22Rv1 (cell line): ENCODE measurements around the gene PXYLP1.

Source experiments
- H3K27ac ChIP-seq: fragments of 450-650 bp; 2 replicates; pipeline ENCODE4 v1.5.1; 2017
- ZFX ChIP-seq: fragments of 450-650 bp; IDR thresholded peaks from 2 replicates; pipeline ENCODE4 v1.6.1; 2017; ENCODE audit warnings: antibody characterized with exemption, borderline replicate concordance
- TF ChIP-seq, protein P1 (sequence below): fragments of 450-650 bp; IDR thresholded peaks from 2 replicates; pipeline ENCODE4 v1.5.1; 2017; ENCODE audit warnings: mild to moderate bottlenecking

PXYLP1 gene

DNA sequence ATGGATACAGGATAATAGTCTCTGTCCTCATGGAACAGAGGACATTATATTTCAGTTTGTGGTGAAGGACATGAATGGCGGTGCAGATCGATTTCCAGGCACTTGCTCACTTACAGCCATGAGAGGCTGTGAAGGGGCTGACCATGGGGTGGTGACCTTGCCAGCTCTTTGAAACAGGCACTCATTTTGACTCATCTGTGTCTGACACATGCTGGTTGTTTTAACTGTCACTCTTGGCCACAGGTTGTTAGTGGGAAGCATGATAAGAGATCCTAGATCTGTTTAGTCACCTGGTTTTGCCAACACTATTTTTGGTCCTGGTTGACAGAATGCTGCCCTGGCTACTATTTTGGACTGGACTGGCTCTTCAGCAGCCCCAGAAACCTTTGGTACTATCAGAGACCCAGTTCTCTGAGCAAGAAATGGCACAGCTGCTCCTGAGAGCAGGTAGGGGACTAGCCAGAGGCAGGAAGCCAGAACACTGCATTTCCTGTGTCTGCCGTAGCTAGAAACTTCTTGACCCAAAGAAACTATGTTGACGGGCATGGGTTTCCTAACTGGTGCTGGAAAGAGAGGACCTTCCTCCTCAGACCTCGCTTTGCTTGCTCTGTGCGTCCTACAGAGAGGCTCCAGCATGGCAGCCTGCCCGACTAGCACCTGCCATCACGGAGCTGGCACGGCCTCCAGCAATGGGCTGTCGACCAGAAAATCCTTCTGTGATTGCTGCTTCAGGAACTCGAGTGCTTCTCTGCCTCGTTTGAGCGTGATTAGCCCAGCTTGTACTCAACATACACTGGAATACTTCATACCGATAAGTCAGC lies 6.3 kb downstream of the PXYLP1 start:
- no peak for TF ChIP-seq ZFX
- TF ChIP-seq, protein P1, sequence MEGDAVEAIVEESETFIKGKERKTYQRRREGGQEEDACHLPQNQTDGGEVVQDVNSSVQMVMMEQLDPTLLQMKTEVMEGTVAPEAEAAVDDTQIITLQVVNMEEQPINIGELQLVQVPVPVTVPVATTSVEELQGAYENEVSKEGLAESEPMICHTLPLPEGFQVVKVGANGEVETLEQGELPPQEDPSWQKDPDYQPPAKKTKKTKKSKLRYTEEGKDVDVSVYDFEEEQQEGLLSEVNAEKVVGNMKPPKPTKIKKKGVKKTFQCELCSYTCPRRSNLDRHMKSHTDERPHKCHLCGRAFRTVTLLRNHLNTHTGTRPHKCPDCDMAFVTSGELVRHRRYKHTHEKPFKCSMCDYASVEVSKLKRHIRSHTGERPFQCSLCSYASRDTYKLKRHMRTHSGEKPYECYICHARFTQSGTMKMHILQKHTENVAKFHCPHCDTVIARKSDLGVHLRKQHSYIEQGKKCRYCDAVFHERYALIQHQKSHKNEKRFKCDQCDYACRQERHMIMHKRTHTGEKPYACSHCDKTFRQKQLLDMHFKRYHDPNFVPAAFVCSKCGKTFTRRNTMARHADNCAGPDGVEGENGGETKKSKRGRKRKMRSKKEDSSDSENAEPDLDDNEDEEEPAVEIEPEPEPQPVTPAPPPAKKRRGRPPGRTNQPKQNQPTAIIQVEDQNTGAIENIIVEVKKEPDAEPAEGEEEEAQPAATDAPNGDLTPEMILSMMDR, result no peak
- no peak overlapping the region for H3K27ac ChIP-seq

DNA sequence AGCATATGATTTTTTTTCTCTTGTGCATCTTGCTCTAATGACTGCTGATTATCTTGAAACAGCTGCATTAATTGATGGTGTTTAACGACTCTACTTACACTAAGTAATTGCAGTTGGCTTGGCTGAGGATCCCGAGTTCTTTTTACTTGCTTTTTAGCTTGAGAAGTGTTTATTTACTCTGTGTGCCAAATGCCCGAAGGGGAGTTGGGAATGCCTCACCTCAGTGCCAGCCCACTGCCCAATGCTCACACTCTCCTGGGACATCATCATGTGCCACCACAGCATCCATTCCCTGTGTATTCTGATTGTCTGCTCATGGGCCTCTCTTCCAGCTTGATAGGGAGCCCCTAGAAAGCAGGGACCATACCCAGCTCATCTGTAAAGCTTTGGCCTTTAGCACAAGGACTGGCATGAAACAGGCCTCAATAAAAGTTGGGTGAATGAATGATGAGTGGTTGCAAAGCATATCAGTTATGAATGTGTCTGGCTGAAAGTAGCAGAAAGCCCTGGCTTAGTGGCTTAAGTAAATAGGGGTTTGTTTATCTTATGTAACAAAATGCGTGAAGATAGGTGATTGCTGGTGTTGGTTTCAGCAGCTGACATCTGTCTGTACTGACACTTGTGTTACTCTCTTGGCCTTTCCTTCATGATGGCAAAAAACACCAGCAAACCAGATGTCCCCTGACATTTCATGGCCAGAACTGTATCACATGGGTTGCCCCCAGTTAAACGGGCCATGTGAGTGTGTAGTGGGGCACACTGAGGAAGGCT lies 8.1 kb downstream of the PXYLP1 start:
- TF ChIP-seq, protein P1, result no peak
- TF ChIP-seq ZFX, result no peak
- no peak overlapping the region for H3K27ac ChIP-seq

DNA sequence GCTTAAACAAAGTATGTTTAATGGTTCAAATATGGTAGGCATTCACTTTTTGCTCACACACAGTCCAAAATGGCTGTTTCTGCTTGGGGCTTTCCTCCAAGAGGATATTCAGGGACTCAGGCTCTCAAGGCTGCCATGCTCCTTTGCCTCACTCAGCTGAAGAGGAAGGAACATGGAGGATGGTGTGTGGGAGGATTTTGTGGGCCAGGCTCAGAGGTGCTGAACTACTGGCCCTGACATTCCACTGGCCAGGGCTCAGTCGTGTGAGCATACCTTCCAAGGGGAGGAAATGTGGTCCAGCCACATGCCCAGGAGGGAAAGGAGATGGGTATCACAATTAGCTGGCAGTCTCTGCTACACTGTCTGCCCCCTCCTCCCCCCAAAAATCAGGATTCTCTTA lies 8.7 kb downstream of the PXYLP1 start:
- H3K27ac ChIP-seq, result no peak overlapping the region
- TF ChIP-seq ZFX, result no peak
- TF ChIP-seq, protein P1, result no peak

DNA sequence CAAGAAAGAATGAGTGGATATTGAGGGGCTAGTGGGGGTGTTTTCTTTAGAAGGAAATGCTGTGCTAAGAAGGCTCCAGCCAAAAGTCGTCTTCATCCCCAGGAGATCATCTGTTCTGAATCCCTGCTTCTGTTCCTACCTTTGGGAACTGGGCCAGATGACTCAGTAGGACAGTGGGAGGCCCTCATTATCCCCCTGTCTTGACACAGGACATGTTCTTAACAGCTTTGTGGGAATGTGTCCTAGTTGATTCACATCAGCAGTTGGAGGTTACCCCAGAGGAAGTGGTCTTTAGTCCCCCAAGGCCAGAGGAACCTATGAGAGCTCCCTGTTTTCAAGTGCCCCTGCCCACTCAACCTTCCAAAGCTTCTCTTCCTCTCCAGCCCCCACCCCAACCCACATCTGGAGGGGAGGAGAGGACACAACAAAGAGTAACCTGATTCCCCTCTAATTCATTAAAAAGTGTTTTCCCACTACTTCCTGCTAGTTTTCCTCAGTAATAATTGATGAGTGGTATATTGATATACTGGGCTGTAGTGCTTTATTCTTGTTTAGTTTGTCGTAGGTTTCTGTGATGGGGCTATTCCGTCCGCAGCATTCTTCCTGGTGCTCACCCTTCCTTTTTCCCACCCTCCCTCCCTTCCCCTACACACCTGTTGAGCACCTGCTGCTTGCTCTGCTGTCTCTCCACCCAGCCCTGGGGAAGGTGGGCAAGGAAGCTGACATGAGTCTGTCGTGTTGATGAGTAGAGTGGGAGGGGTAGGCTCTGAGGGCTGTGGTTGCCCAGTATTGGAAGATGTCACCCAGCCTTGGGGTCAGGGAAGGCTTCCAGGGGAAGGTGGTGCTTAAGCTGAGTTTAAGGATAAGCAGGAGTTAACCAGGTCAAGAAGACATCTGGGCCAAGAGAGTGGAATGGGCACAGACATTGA lies 9.3 kb downstream of the PXYLP1 start:
- no peak for TF ChIP-seq ZFX
- TF ChIP-seq, protein P1, result no peak
- H3K27ac ChIP-seq, result no peak overlapping the region

DNA sequence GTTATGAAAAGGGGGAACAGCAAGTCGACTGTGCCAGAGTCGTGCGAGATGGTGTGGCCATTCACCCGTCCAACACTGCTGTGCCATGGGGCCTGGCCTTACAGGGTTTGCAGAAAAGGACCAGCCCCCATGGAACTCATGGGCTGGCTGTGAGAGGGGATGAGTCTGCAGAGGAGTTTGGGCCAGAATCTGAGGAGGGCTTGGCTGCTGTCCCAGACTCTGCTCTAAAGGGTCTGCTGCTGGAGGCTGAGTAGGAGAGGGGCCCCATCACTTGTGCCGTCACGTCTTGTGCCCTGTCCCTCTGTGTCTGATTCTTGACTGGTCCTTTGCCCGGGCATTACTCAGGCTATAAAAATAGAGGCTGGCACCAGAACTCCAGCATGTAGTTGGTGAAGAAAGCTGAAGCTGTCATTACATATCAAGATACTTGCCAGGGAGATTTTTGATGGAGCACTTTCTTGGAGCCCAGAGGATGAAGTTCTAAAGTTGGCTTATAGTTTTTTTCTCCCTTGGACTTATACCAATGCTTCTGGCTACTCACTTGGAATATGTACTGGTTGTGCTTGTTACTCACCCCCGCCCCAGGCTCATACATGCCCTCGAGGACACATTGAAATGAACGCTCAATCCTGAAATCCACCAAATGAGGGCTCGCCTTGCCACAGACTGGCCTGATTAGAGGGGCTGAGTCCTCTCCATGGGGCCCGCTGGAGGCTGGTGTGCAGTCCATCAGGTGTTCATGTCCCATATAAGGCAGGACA lies 10.2 kb downstream of the PXYLP1 start:
- no peak for TF ChIP-seq ZFX
- TF ChIP-seq, protein P1, result no peak
- no peak overlapping the region for H3K27ac ChIP-seq

DNA sequence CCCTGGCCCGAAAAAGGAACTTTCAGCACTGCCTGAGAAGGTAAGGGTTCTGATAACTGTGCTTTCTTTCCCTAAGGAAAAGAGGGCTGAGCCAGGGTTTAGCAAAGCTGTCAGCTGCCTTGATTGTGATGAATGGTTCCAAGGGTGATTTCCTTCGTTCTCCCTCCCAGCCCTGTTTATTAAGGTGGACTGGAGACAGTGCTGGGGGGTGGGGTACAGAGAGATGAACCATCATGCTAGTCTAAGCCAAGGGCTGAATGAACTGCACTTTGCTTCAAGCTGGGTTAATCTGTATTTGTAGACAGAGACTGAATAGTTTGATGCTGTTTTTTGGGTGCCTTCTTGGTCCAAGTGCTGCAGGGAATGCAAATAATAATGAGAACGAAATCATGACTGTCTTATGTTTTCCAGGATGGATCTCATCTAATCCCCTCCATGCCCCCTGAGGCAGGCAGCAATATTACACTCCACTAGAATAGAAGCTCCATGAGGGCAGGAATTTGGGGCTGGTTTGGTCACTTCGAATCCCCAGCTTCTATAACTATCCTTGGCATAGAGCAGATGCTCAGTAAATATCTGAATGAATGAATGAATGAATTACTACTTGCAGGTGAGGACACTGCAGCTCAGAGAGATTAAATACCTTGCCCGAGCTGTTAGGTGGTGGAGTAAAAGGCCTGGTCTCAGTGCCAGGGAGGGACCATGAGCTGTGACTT lies 10.9 kb downstream of the PXYLP1 start:
- no peak overlapping the region for H3K27ac ChIP-seq

More for the DNA sequence above, 10.9 kb downstream of the PXYLP1 start:
- no peak for TF ChIP-seq ZFX
- TF ChIP-seq, protein P1, result no peak
